NAMALWA (cell line): ENCODE results near the gene CGREF1.
"Not testable (repeated sequence)": the region's sequence is repeated elsewhere in the genome, so short reads cannot be mapped to it uniquely, and the experiment has no call there.

Experiments
- DNase-seq: peaks from one replicate; pipeline ENCODE4 v3.0.0-alpha.2; 2015; ENCODE audit warnings: low spot score

CGREF1 gene

DNA sequence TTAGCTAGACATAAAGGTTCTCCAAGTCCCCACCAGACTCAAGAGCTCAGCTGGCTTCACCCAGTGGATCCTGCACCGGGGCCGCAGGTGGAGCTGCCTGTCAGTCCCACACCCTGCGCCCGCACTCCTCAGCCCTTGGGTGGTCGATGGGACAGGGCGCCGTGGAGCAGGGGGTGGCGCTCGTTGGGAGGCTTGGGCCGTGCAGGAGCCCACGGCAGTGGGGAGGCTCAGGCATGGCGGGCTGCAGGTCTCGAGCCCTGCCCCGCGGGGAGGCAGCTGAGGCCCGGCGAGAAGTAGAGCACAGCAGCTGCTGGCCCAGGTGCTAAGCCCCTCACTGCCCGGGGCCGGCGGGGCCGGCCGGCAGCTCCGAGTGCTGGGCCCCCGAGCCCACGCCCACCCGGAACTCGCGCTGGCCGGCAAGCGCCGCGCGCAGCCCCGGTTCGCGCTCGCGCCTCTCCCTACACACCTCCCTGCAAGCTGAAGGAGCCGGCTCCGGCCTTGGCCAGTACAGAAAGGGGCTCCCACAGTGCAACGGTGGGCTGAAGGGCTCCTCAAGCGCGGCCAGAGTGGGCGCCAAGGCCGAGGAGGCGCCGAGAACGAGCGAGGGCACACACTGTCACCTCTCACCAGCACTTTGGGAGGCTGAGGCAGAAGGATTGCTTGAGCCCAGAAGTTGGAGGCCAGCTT, 7.4 kb downstream of the CGREF1 start:
- not testable (repeated sequence) for DNase-seq

DNA sequence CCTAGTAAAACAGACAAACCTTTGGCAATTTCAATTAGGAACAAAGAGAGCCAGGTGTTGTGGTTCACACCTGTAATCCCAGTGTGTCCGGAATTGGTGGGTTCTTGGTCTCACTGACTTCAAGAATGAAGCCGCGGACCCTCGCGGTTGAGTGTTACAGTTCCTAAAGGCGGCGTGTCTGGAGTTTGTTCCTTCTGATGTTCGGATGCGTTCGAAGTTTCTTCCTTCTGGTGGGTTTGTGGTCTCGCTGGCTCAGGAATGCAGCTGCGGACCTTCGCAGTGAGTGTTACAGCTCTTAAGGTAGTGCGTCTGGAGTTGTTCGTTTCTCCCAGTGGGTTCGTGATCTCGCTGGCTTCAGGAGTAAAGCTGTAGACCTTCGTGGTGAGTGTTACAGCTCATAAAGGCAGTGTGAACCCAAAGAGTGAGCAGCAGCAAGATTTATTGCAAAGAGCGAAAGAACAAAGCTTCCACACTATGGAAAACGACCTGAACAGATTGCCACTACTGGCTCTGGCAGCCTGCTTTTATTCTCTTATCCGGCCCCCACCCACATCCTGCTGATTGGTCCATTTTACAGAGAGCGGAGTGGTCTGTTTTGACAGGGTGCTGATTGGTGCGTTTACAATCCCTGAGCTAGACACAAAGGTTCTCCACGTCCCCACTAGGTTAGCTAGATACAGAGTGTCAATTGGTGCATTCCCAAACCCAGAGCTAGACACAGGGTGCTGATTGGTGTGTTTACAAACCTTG, 8.2 kb downstream of the CGREF1 start:
- not testable (repeated sequence) for DNase-seq

DNA sequence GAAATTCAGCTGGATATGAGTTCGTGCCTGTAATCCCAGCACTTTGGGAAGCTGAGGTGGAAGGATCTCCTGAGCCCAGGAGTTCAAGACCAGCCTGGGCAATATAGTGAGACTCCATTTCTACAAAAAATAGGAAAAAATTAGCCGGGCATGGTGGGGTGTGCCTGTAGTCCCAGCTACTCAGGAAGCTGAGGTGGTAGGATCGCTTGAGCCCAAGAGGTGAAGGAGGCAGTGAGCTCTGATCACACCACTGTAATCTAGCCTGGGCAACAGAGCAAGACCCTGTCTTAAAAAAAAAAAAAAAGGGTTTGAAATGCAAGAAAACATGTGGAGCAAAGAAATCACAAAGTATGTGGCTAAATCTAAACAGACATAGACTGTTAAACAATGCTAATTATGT, 9.8 kb downstream of the CGREF1 start:
- no peak for DNase-seq

DNA sequence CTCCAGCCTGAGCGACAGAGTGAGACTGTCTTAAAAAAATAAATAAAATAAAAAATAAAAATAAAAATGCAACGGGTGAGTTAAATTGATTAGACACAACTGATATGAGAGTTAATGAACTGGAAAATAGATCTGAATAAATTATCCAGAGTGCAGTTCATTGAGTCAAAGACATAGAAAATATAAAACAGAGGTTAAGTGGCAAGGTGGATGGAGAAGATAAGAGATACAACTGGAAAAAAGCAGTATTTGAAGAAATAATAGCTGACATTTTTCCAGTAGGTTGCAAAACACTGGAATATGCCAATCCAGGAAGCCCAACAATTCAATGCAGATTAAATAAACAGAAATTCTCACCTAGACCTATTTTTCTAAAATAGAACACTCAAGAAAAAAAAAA, 10.7 kb downstream of the CGREF1 start:
- DNase-seq, result no peak

DNA sequence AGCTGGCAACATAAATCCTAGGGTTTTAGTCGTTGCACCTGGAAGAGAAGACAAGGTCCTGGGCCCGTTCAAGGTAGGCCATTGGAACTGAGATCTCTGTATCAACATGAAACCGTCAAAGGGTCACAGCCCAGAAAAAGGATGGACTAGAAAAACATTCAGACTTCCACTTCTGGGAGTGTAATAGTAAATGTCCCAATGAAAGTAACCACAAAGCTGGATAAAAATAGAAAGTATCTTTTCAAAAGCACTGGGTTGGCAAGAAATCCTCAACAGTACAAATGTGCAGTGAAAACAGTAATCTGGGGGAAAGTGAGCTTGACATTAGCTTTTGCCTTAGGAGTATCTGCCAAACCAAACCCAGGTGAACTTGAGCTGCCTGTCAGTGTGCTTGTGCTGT, 12.9 kb downstream of the CGREF1 start:
- DNase-seq, result no peak

DNA sequence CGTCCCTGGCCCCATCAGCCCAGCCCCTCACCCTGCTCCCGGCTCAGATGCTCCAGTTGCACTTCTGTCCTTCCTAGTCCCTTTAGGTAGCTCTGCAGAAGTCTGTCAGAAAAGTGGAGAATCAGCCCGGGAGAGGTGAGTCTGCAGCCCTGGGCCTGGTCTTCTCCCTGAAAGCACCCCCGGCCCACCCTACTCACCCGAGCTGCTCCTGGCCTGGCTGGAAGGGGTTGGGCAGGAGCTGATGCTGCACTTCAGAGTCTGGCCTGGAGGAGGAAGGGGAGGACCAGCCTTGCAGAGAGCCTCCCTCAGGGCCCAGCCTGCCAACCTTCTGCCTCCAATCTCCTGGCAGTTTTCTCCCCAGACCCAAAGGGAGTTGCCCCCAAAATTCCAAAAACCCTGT, 16.6 kb downstream of the CGREF1 start:
- no peak for DNase-seq

DNA sequence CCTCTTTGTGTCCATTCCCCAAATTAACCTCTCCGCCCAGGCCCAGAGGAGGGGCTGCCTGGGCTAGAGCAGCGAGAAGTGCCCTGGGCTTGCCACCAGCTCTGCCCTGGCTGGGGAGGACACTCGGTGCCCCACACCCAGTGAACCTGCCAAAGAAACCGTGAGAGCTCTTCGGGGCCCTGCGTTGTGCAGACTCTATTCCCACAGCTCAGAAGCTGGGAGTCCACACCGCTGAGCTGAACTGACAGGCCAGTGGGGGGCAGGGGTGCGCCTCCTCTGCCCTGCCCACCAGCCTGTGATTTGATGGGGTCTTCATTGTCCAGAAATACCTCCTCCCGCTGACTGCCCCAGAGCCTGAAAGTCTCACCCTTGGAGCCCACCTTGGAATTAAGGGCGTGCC, 18.9 kb downstream of the CGREF1 start:
- no peak for DNase-seq

DNA sequence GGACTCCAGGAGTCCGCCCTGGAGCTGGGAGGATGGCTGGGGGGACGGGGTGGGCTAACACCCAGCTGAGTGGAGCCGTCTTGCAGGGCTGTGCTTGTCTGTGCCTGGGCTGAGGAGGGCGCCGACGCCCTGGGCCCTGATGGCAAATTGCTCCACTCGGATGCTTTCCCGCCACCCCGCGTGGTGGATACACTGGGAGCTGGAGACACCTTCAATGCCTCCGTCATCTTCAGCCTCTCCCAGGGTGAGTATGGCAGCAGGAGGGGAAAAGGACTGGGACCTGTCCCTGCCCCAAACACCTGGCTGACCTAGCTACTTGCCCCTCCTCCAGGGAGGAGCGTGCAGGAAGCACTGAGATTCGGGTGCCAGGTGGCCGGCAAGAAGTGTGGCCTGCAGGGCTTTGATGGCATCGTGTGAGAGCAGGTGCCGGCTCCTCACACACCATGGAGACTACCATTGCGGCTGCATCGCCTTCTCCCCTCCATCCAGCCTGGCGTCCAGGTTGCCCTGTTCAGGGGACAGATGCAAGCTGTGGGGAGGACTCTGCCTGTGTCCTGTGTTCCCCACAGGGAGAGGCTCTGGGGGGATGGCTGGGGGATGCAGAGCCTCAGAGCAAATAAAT, 19.5 kb downstream of the CGREF1 start:
- DNase-seq, result no peak

DNA sequence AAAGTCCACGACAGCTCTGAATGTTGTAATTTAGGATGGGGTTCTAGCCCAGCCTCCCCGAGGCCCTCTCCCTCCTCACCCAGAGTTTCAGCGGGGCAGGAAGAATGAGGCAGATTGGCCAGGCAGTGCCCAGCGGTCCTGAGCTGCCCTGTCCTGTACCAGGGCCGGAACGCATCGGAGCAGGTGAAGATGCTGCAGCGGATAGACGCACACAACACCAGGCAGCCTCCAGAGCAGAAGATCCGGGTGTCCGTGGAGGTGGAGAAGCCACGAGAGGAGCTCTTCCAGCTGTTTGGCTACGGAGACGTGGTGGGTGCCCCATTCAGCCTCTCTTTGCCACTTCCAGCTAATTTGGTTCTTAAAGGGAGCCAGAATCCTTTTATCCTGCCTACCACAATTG, 21.6 kb downstream of the CGREF1 start:
- DNase-seq, result no peak

DNA sequence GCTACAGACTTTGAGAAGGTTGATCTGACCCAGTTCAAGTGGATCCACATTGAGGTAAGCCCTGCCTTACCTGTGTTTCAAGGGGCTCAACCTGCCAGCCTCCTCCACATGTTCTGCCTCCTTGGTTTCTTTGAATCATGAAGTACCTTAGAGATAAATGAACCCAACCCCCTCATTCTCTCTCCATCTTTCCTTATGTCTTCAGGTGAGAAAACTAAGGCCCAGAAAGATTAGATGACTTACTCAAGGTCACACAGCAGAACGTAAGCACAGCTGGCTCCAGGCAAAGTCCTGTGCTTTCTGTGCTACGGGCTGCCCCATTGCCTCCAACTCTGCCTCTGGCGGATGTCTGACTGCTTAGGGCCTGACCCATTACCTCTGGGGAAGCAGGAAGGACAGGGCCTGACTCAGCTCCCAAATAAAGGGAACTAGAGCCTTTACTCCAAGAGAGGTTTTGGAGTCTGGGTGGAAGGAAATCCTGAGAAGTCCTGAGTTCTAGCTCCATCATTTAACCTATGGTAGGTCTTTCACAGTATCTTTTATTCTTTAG, 22.1 kb downstream of the CGREF1 start:
- no peak for DNase-seq

DNA sequence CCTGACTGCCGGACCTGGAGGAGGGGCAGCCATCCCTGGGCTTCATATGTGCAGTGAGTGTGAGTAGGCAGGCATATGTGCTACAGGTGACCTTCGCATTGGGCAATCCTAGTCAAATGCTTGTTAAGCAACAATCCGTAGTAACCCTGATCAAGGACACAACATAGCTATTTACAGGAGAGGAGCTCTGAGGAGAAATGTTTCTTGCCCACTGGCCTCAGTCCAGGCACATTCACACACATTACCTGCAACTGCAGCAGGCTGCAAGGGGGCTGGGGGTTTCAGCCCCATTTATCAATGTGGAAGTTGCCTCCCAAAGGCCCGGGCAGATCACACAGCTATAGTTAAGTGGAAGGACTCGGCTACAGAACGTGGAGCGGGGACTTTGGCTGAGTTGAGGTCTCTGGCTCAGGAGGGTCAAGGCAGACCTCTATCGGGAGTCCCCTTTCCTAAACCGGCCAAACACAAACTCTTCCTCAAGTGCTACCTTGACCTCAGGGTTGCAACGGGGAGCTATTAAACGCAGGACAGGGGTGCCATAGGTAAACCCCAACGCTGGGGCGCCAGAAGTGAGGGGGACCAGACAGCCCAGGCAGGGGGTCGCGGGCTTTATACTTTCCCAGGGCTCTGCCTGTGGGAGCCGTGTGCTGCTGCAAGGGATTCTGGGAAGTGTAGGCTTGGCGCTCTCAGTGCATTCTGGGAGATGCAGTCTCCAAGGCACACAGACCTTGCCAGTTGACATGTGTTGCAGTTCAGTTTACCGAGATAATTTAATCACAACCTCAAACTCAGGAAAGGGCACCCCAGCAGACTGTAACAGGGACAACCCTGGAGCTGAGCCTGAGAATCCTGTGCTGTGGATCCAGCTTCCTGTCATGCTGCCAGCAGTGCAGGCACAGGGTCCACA, 22.9 kb downstream of the CGREF1 start:
- peak; percentile 72 for DNase-seq

DNA sequence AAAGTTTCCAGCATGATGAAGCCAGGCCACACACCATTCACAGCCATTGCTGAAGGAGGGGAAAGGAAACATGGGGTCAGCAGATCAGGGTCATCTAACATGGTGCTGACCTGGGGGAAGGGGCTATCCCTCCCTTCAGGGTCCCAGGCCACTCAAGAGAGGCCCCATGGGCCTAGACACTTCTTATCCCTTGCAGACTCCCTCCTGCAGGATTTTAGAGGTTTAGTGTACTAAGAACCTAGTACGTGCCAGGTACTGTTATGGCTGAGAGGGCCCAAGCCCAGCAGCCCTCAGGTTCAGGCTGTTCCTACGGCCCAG, 23.5 kb downstream of the CGREF1 start:
- DNase-seq, result no peak

DNA sequence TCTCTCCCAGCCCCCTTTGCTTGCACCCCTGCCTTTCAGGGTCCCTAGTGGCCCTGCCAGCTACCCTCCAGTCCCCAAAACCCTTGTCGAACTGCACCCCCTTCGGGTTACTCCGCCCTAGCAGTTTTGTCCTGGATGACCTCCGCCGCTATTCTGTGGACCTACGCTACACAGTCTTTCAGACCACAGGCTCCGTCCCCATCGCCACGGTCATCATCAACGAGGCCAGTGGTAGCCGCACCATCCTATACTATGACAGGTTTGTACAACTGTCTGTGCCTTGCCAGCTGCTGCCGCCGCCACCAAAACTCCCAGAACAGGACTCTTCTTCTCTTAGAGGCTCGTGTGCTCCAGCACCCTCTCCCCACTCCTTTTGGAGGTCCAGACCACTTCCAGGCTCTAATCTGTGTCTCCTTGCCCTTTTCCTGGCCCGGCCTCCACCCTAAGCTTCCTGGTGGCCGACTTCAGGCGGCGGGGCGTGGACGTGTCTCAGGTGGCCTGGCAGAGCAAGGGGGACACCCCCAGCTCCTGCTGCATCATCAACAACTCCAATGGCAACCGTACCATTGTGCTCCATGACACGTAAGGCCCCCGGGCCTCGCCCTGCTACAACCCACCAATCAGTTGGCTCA, 24.5 kb downstream of the CGREF1 start:
- no peak for DNase-seq

DNA sequence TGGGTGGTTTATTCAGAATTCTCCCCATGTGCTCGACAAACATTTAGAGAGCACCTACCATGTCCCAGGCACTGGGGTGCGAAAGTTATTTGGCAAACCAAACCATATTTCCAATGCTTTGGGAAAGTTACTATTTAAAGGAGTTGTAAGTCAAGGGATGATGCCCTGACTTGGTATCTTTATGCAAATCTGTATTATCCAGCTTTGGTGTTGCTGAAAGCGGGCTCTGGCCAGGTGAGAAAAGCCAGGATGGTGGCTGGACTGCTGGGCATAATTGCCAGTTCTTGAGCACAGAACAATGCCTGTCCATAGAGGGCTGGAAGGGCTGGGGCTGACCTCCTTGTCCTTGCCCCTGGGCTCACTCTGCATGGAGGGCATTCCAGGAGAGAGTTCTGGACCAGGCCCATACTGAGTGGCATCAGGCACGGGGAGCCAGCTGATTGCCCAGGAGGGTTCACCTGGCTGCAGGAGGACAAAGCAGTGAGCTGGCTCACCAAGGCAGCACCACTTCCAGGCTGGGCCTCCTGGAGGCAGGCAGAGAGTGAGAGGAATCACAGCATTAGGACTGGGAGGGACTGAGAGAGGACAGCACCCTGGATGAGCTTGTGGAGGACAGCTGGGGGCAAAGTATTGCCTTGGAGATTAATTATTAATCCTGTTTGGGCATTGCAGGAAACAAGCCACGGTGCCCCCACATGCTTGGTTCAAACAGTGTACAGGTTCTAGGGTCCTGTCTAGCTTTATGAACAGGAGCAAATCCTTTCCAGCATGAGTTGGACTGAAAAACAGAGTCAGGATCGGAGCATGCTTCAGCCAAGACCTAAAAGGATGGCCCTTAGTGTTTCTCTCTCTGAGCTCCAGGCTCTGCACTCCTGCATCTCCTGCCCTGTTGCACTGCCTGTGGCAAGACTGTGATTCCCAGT, 25.2 kb downstream of the CGREF1 start:
- no peak for DNase-seq

DNA sequence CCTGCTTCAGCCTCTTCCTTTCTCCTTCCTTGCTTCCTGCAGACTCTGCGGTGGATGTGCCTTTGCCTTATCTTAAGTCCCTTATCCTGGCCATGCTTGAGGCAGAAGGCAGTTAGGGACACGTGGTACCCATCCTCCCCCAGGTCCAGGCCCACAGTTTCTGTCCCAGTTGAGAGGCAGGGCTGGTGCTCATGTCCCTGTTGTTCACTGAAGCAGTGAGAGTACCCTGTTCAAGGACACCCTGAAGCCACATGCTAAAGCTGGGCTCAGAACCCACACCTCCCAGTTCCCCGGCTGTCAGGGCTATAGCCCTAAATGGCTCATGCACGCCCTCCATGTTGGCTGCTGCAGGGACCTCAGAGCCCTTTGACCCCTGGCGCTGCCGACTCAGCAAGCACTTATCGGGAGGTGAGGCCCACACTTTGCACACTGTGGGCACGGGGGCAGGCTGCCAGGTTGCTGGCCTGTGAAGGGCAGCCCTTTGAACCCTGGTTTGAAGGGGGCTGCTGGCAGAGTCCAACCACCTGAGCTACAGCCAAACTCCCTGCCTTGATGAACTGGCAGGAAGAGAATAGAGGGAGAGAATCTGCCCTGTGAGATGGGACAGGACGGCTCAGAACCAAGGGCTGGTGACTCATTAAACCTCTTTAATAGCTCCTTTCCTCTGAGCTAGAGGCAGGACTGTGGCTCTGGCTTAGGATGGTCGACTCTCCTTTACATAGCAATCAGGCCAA, 26.1 kb downstream of the CGREF1 start:
- no peak for DNase-seq

DNA sequence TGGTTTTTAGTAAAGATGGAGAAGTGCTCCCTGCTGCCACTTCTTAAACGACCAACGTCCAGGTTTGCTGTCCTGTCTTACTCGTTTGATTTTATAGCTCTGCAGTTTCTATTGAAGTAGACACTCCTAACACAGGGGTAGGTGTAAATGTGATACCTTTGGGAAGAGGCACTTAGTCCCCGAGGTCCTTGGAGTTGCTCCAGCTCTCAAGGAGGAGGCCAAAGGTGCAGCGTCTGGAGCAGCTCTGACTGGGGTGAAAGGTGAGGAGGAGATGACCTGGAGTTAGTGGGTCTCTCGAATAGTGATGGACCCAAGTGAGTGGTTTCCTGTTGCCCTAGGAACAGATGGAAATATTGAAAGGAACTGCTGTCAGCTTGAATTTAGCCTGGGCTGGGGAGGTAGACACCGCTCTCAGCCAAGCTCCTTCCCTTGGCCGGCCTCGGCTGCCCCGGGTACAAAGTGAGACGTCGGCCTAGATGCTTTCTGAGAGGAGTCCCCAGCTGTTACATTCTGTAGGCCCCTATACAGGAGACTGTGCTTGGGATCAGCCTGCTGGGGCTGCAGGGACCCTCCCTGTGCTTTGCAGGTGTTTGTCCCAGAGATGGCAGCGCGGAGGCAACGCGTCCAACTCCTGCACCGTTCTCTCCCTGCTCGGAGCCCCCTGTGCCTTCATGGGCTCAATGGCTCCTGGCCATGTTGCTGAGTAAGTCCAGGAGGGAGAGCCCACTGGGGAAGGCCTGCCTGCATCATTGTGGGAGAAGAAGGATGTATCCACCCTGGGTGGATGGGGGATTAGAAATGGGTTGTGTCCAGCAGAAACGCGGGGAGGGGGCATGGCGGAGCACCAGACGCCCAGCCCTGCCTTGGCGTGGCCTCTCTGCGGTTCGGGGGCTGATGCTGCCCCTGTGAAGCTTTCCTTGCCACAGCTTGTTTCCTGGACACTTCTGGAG, 26.9 kb downstream of the CGREF1 start:
- no peak for DNase-seq

DNA sequence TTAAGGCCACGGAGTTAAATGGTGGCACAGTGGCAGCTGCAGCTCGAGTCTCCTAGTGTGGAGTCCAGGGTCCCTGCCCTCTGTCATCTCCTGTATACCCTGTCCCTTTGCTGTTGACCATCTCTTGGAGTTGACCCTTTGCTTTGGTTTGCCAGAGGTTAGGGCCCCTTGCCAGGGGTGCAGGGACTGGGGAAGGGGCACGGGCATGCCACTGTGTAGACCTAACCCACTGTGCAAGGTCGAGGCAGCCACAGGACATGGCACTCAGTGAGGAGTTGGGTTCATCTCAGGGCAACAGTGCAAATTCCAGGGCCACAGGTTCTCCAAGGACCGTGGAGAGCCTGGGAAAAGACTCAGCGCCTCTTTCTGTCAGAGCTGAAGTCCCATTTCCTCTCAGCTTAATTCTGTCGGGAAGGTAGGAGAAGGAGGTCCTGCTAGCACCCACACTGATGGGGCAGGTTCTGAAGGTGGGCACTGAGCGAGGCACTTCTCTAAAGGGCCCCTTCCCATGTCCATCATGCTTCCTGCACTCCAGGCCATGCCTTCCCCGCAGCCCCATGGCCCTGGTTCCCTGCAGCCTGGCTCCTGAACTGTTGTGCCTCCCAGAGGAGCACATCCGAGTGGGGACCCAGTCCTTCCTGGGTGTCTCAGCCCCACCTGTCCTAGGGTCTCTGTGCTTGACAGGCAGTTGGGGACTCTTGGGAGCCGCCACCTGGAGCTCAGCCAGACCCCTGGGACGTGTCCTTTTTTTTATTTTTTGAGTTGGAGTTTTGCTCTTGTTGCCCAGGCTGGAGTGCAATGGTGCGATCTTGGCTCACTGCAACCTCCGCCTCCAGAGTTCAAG, 29.6 kb downstream of the CGREF1 start:
- no peak for DNase-seq

DNA sequence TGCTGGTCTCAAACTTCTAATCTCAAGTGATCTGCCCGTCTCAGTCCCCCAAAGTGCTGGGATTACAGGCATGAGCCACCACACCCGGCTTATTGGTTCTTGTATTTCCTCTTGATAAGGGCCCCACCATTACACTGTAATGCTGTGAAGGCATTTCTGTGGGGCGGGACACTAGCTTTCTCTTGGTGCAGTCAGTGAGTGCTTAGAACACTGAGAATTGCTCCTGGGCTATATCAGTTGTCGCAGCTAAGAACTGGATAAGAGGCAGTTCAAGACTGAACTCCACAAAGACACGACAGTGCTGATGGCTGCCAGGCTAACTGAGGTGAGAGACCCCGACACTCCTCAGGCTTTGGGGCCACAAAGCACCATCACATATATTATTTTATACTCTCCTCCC, 30.3 kb downstream of the CGREF1 start:
- no peak for DNase-seq
